NCI-H1092 treated with DMSO at 0.1 percent for 48 hours (cell line): Measurements from ENCODE around the gene WIZ.

ENCODE experiments used
- DNase-seq: peaks from one replicate; lab custom pipeline; 2025; lab: John Stamatoyannopoulos, UW

The WIZ gene

DNA sequence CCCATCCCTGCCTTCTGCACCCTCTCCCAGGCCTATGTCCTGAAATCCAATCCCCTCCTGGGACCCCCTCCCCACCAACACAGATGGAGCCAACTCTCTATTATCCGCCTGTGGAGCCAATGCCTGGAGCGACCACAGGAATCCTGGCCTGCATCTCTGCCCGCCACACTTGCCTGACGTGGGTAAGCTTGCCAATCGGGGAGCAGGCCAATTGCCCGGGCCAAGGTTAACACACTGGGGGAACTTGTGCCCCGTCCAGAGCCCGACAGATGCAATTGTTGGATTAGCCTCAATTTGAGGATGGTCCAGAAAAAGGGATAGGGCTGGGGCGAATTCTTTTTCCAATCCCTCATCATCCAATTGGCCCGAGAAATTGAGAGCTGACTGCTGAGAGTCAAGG, 5.9 kb downstream of the WIZ start:
- DNase-seq, result no peak

DNA sequence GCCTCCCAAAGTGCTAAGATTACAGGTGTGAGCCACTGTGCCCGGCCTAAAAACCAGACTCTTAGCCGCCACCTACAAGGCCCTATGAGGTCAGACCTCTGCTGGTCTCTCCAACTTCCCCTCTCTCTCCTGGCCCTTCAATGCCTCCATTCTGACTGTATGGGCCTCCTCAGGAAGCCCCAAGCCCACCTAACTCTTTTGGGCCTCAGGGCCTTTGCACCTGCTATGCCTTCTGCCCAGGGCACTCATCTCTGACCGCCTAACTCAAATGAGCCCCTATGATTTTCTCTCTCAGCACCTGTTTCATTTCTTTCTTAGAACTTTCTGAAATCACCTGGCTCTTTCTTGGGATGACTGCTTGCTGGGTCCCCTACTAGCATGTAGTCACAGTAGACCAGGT, 6.4 kb downstream of the WIZ start:
- no peak for DNase-seq

- no peak for DNase-seq
Measured at GRCh38 chr19:15442142-15442920, 7.4 kb downstream of the WIZ start.

GRCh38 chr19:15441317-15441716, 8.4 kb downstream of the WIZ start:
- DNase-seq, result no peak

GRCh38 chr19:15439821-15440641, 9.7 kb downstream of the WIZ start:
- DNase-seq, result no peak

GRCh38 chr19:15439078-15439799, 10.5 kb downstream of the WIZ start:
- no peak for DNase-seq

GRCh38 chr19:15438577-15438976, 11.2 kb downstream of the WIZ start:
- DNase-seq, result no peak

GRCh38 chr19:15438124-15438496, 11.6 kb downstream of the WIZ start:
- no peak for DNase-seq

DNA sequence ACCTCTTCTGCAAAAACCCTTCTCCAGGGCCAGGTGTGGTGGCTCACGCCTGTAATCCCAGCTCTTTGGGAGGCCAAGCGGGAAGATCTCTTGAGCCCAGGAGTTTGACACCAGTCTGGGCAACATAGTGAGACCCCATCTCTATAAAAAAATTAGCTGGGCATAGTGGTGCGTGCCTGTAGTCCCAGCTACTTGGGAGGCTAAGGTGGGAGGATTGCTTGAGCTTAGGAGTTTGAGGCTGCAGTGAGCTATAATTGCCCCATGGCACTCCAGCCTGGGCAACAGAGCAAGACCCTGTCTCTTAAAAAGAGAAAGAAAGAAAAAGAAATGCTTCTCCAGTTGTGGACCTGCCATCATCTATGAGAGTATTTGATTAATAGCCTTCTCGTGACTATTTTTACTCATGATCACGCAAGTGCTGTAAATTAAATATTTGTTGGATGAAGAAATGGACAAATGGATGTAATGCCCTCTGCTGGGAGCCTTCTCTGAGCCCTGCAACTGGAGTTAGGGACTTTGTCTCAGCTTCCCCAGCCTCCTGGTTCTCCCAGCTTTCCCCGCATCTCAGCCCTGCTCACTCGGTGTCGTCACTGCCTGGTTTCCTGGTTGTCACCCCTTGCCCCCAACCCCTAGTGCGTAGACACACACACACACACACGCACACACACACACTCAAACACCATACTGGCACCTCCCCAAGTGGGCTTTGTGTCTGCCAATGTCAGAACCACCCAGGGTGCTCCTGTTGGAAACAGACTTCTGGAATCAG, 12.2 kb downstream of the WIZ start:
- DNase-seq, result no peak

- DNase-seq, result no peak
Measured at GRCh38 chr19:15436826-15437110, 13.0 kb downstream of the WIZ start.

- DNase-seq, result no peak
Measured at GRCh38 chr19:15436012-15436825, 13.5 kb downstream of the WIZ start.

DNA sequence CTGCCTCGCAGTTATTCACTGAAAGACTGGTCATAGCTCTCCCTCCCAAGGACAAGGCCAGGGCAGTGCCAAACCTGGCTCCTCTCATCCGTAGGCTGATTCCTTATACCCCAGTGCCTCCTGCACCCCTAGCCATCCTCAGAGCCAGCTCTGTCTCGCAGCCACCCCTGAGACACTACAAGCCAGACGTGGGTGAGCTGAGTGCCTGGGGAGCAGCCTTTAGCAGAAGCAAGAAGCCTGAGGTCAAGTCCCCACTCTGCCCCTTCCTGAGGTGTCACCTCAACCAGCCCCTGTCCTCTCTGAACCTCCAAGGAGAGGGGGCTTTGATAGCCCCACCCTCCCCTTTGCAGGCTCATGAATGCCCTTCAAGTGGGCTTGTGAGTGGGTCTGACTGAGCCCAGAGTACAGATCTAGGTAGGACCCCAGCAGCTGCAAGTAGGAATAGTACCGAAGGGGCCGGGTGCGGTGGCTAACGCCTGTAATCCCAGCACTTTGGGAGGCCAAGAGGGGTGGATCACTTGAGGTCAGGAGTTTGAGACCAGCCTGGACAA, 16.2 kb downstream of the WIZ start:
- no peak for DNase-seq

- DNase-seq, result peak; percentile 91
Measured at GRCh38 chr19:15432629-15433518, 16.9 kb downstream of the WIZ start.

DNA sequence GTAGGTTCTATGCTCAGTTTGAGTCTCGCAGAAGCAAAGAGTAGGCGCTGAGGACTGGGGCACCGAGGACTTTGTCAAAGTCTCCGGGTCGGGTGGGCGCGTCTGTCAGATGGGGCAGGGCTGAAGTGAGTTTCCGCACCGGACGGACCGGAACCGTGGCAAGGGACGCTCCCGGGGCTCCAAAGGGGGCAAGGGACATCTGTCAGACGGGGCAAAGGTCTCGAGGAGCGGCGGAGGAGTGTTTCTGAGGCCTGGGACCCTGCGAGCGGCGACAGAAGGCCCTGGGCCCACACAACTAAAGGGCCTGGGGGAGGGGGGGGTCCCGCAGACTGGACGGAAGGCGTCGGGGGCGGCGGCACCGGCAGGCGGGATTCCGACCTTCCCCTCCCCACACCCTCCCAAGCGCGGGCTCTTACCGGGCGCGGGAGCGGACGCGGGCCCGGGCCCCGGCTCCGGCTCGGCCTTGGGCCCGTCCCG, 17.7 kb downstream of the WIZ start:
- no peak for DNase-seq

DNA sequence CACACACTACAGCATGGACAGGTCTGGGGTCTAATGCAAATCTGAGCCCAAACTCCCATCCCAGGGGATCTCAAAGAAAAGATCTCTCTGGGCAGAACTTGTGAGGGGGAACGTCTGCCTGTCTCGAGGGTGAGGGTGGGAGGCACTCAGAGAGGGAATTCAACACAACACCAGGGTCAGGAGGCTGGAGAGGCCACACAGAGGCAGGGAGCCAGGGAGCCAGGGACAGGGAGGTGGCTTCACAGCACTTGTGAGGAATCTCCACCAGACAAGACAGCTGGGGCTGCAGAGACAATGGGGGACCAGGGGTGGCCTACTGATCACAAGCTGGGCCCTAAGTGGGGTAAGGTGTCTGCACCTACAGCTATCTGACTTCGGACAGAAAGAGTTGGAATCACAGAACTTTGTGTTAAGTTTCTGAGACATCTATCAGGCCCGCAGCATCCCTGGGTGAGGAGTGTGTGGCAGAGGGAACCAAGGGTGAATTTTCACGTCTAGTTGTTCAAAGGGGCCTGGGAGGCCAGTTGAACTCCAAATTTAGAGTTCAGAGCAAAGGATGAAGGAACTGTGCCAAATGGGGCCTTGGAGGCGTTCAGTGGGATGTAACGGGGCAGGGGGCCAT, 18.2 kb downstream of the WIZ start:
- DNase-seq, result no peak

DNA sequence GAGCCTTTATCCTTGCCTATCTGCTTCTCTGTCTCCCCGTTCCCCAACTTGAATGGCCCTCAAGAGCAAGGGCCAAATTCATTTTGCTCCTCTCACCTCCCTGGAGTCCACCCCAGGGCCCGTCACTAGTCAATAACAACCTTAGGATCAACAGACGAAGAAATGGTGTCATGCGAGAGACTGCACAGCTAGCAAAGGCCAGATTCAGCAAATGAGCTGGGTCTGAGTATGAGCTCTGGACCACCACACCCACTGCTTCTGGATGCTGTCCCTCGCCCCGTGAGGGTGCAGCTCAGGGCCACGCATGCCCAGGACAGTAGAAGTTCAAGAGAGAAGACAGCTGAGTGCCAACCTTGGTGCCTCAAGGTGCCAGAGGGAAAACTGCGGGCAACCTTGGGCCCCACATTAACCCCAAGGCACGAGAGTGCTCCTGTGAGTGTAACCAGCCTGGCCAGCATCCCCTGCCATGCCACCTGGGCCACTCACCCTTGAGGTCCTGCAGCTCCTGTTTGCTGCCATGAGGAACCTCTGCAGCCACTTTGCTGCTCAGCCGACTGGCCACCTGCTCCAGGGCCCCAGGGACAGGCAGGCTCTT, 19.1 kb downstream of the WIZ start:
- DNase-seq, result no peak

DNA sequence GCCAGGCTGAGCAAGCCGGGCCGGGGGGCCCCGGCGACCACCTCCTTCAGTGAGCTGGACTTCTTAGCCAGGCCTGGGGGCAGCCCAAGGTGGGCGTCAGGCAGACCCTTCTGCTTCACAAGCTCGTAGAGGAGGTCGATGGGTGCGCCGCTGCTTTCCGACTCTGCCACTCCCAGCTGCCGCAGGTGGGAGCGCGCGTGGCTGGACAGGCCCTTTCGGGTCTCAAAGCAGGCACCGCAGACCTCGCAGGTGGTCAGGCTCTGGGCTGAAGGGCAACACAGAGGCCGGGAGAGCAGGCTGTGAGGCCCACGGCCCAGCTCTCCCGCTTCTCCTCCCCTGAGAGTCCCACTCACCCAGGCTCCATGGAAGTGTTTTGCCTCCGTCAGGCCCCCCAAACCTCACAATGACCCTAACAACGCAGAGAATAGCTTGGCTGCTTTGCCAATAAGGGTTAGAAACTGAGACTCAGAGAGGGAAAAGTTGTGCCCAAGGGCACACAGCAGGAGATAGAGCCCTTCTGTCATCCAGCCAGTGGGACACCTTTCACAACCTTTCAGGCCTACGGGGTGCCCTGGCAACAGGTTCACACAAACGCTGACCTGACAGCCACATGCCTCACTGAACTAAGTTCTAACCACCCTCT, 19.8 kb downstream of the WIZ start:
- DNase-seq, result no peak
